Activated CD4-positive, alpha-beta T cell treated with anti-CD3 and anti-CD28 coated beads, Interleukin-2, amount 50 U/mL, for 48 hours (primary cell): ENCODE measurements around the gene PSMB10.
A peak's percentile ranks its signal among the peaks of the same experiment; 100 is the strongest.

ENCODE experiments used
- DNase-seq, 2 experiments: peaks; one replicate each; pipeline ENCODE4 v3.0.0-alpha.2; 2020

PSMB10 gene

DNA sequence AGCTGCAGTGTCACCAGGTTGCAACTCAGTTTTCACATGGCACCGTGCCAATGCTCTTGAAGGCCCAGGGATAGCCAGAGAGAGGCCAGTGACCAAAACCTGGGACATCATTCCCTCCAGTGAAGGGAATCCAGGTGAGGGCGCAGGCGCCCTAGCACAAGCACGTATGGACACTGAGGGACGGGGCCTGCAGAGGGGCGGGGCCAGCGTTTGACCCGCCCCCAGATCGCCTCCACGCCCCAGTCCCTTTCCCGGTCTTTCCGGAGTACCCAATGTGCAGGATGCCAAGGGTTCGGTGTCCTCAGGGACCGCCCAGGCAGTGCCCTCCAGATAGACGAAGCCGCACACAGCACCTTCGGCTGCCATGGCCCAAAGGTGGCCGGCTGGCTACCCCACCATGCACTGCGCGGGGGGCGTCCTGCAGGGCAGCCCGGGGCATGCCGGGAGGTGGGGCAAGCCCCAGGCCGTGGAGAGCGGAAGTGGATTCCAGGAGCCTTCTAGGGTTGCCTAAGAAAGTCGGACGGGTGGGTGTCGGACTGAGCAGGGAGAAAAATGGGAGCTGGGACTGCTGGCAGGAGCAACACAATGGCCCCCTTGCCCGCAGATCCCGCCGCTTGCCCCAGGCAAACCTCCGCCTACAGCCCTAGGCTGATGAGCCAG, 27.1 kb upstream of the PSMB10 start:
- DNase-seq: no peak

GRCh38 chr16:67963292-67963661, 26.6 kb upstream of the PSMB10 start:
- DNase-seq: no peak

DNA sequence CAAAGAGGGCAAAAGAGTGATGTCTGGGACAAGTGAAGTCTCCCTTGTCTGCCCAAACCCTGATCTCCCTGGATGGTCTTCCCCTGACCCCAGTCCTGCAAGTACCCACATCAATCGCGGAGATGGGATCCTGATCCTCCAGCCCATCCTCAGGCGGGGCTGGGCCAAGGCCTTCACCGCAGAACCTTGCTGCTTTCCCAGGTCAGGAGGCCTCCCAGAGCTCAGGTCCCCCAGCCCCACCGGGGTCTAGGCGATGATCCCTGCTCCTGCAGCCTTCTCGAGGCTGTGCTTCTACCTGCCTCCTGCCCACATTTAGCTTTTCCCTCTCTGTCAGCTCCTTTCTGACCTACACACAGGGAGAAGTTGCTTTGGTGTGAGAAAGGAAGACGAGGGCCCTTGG, 25.5 kb upstream of the PSMB10 start:
- DNase-seq: no peak

DNA sequence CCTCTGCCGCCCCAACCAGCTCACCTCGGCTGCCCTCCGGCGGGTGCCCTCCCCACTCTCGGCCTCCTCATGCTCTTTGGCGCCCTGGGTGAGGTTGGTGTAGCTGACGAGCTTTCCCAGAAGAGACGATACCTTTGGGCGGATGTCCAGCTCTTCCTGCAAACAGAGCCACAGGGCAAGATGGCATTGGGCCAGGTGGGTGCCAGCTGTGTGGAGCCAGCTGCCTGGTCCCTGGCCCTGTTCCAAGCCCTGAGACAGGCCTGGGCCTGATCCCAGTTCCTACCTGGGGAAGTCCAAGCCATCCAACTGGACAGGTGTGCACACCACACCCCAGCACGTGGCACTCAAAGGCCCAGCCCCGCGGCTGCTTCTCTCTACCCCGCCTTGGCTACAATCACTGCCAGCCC, 24.9 kb upstream of the PSMB10 start:
- no peak for DNase-seq

- no peak for DNase-seq
Observed at GRCh38 chr16:67959536-67960329, 23.1 kb upstream of the PSMB10 start.

- DNase-seq: no peak
Observed at GRCh38 chr16:67957622-67958021, 21.0 kb upstream of the PSMB10 start.

DNA sequence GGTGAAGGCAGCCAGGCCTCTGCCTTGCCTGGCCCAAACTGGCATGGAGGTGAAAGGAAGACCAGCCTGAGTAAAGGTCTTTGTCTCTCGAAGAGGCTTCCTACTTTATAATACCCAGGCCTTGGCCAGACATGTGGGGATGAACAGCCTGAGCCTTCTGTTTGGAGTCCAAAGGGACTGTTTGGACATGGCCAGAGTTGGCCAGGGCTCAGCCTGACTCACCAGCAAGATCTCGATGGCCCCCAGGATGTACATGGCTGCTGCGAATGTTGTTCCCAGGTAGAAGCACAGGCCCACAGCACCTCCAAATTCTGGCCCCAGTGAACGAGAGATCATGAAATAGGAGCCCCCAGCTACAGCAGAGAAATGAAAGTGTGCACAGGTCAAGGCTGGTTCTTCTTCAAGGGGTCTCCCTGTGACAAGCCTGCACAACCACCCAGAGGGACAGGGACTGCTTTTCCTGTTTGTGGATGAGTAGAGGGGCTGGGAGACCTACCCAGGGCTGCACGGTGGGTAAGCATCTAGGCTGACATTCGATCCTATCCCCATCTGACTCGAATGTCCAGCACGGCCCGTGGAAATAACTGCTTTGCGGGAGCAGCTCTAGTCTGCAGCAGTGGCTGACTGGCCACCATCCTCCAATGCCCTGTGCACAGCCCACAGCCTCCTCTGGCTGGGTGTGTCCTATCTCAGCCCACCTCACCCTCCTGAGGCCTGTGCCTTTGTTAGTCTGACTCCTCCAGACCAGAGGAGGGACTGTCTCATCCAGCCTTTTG, 18.0 kb upstream of the PSMB10 start:
- no peak for DNase-seq

DNA sequence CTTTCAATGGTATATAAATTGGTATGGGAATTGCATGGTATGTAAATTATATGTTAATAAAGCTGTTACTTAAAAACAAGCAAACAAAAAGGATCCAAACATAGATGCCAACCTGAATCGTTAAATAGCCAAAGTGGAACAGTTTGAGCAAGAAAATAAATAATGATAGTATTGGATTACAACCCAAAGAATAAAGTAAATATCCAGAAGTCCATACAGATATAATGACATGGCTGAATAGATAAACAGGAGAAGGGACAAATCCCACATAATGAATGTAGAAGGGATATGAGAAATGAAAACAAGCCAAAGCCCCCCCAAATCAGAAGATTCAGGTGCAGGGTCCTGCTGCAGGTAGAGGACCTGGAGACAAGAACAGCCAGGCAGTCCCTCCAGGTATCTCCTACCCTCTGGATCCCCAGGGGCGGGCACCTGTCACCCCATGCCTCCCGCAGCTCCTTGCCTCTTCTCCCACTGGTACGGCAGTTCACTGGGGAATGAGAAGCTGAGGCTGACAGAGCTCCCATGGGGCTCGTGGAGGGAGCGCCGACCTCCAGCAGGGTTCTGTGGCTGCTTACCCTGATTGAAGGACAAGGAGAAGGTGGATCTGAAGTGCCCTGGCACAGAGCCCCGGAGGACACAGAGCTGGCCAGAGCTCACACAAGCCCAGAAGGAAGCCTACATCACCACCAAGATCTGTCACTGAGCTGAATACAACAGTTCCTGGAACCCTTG, 17.2 kb upstream of the PSMB10 start:
- no peak for DNase-seq

- no peak for DNase-seq
Observed at GRCh38 chr16:67951485-67951884, 14.8 kb upstream of the PSMB10 start.

GRCh38 chr16:67950335-67950843, 13.7 kb upstream of the PSMB10 start:
- no peak for DNase-seq

DNA sequence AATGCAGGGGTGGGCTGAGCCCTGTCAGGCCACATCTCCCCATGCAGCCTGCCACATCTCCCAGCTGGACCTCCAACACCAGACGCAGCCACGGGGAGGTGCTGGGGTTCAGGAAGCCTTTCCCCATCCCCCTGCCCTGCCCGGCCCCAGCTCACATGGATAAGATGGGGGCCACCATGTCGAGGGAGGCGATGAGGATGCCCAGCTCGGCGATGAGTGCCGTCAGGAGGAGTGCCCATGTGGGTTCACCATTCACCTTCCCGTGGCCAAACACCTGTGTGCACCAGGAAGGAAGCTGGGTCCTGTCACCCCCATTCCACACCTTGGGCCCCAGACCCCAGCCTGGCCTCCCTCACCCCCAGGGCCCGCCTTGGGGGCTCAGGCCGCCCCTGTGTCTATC, 13.0 kb upstream of the PSMB10 start:
- DNase-seq: no peak

GRCh38 chr16:67948015-67948414, 11.4 kb upstream of the PSMB10 start:
- DNase-seq: no peak

- no peak for DNase-seq
Observed at GRCh38 chr16:67946966-67947558, 10.4 kb upstream of the PSMB10 start.

DNA sequence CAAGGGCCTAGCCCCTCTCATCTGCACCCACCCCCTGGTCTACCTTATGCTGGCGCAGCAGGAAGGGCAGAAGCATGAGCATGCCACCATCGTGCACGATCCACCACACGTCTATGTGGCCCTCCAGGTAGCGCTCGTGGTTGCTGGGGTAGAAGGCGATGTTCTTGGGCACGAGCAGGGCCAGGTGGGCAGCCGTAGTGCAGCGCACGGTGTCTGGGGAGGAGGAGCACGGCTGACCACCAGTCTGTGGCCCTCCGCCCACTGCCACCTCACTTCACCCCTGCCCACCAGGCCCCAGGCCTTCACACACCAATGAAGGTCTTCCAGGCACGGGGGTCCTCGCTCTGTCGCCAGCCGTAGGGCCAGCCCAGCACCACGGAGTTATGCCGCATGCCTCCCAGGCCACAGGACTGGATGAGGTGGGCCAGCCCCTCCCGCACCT, 9.5 kb upstream of the PSMB10 start:
- DNase-seq: no peak

- DNase-seq: no peak
Observed at GRCh38 chr16:67945392-67945933, 8.8 kb upstream of the PSMB10 start.

DNA sequence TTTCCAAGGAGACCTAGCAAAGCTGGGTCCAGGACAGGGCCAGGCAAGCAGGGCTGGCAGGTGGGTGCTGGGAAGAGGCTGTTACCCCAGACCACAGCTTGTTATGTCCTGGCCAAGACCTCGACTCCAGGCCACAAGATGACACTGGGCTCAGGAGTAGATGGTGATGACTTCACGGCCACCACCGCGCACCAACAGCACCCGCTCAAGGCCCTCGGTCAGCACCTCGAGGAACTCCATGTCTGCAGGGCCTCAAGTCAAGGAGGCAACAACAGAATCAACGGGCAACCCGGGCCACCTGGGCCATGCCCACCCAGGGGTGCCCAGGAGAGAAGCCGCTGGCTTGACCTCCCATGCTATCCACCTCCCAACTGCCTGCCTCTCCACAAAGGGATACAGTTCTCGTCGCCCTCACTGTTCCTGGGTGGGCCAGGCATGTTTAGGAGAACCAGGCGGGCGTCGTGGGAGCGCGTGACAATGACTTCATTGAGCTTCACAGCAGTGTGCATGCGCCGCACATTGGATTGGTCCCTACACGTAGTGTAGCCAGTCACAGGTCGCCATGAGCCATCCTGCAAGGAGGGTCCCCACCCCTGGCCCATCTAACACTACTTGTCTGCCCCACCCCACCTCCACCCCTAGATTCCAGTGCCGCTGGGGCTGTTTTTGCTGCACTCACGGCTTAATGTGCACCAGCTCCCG, 8.2 kb upstream of the PSMB10 start:
- DNase-seq: no peak

DNA sequence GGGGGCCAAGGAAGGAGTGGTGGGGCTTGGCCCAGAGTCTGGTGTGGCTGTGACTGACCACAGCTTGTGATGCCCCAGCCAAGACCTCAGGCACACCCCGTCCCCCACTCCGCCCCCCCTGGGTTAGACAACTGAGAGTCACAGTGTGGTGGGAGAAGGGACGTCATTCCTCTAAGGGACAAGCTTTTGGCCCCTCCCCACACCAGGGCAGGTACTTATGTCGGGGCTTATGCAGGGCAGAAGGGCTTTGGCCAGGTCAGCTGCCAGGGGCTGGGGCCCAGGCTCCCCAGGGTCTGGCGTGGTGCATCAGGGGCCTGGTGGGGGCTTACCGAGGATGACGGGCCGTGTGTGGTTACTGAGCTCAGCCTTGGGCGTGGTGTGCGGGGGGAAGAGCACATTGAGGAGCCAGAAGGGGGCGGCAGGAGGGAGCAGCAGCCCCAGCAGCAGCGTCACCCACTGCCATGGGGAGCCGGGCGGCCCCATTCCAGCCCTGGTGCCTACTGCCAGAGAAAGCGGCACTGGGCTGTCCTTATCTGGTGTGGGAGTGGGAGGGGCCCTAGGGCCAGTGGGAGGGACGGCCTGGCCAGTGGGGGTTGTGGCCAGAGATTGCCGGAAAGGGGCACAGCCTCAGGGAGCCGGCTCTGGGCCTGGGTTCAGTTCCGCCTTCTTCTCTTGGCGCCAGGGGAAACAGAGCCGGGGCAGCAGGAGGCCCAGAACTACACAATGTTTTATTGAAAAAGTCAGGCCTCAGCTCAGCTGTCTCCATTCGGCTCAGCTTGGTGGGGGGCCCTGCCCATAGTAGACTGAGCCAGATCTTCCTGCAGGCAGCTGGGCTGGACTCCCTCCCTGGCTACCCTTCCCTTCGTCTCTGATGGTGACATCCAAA, 7.2 kb upstream of the PSMB10 start, which contains the start of gene LCAT:
TSS of gene LCAT (minus strand) at position 502 of the 886 bp plus-strand sequence. CDS start at position 483, 19 bp downstream.
- no peak for DNase-seq

DNA sequence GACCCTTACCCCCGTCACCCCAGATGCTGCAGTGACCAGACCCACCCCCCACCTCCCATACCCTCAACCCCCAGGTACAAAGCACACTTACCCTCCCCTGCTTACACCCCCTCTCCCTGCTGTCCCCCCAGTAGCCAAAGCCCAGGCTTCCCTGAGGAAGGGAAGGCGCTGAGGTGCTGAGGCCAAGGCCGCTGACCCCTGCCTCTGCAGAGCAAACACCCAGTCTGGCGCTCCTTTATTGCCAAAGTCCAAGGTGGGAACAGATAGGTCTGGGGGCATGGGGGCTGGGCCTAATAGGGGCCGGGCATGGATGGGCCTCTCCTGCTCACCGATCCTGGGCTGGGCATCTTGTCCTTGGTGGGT, 6.6 kb upstream of the PSMB10 start:
- DNase-seq: no peak

- no peak for DNase-seq
Observed at GRCh38 chr16:67942510-67943255, 6.0 kb upstream of the PSMB10 start.

GRCh38 chr16:67942200-67942509, 5.5 kb upstream of the PSMB10 start:
- peak; percentile 52 to 58 for DNase-seq
